K562 (cell line): Measurements from ENCODE around the gene MXRA7. TPM values are rescaled to one million over a fixed set of nuclear protein-coding genes. Genes with fewer than 3 reads are reported as not detected.
A peak's percentile ranks its signal among the peaks of the same experiment; 100 is the strongest.

Experiments used
- ETV1 ChIP-seq: fragments of 450-650 bp; conservative IDR thresholded peaks from 2 replicates; pipeline ENCODE4 v1.6.1; 2016; ENCODE audit warnings: missing genetic modification characterization, control low read depth, low read depth, missing compliant biosample characterization
- HCFC1 ChIP-seq: IDR thresholded peaks from 2 replicates; pipeline ENCODE4 v1.6.1; 2012; ENCODE audit warnings: low read depth, low read length, improper control_type of control experiment
- MECOM ChIP-seq: fragments of 250-450 bp; sonication (Bioruptor Pico); IDR thresholded peaks from 2 replicates; pipeline ENCODE4 v1.8.0; 2022; ENCODE audit warnings: inconsistent platforms
- POLR2G ChIP-seq: fragments of 200-400 bp; formaldehyde crosslinking; IDR thresholded peaks from 2 replicates; pipeline ENCODE4 v1.6.1; 2017; ENCODE audit warnings: low read depth, mild to moderate bottlenecking, antibody characterized with exemption, low read length, moderate library complexity
- PYGO2 ChIP-seq: fragments of 450-650 bp; IDR thresholded peaks from 2 replicates; pipeline ENCODE4 v1.6.1; 2016; ENCODE audit warnings: mild to moderate bottlenecking, missing genetic modification characterization, moderate library complexity, missing compliant biosample characterization
- SMARCB1 ChIP-seq: IDR thresholded peaks from 2 replicates; pipeline ENCODE4 v1.6.1; 2011; ENCODE audit warnings: improper control_type of control experiment, low read depth; ENCODE audit not compliant: insufficient read length
- SREBF2 ChIP-seq: sonication (generic); formaldehyde crosslinking; IDR thresholded peaks from 2 replicates; pipeline ENCODE4 v1.4.0; 2020; ENCODE audit warnings: mild to moderate bottlenecking, missing genetic modification reagents
- TAF15 ChIP-seq: fragments of 200-400 bp; formaldehyde crosslinking; IDR thresholded peaks from 2 replicates; pipeline ENCODE4 v1.6.1; 2017; ENCODE audit warnings: mild to moderate bottlenecking, low read depth, low read length, moderate library complexity
- TBP ChIP-seq: optimal IDR thresholded peaks from 2 replicates; pipeline ENCODE3; 2011; ENCODE audit warnings: low read depth, low read length, improper control_type of control experiment
- TEAD4 ChIP-seq, 2 experiments: sonication (generic) in 1 of 2; formaldehyde crosslinking in 1 of 2; IDR thresholded peaks; 2 replicates each; pipeline versions ENCODE4 v1.6.1 to v1.8.0; 2012 to 2022; ENCODE audit warnings: borderline replicate concordance in 1 of 2, inconsistent platforms in 1 of 2, low read length in 1 of 2, mild to moderate bottlenecking in 1 of 2, missing genetic modification reagents in 1 of 2
- polyA plus RNA-seq, 8 experiments: library from polyadenylated mRNA; depleted of rRNA in 4 of 8; stranded (reverse) in 5 of 8; unstranded in 3 of 8; fragments of >200 nt; fragmentation: Nextera tagmentation in 2 of 8; fragmentation: Illumina TruSeq in 1 of 8; extraction: Ambion mirVana in 2 of 8; extraction: Trizol in 1 of 8; gene quantifications; 2 replicates each; pipeline versions ENCODE4 v1.2.1 to v1.2.3, GENCODE V29; 2011 to 2014; ENCODE audit warnings: inconsistent platforms in 1 of 8, missing spikeins in 1 of 8
- total RNA-seq, 7 experiments: library from RNA; depleted of rRNA in 6 of 7; stranded (reverse); fragments of >200 nt in 6 of 7; fragmentation: Illumina TruSeq in 2 of 7; extraction: Trizol in 2 of 7; gene quantifications; 2 replicates each; pipeline versions ENCODE4 v1.2.1 to v1.2.3, GENCODE V29; 2011 to 2021; ENCODE audit warnings: low replicate concordance in 1 of 7
- TF ChIP-seq, protein P1 (sequence below): fragments of 450-650 bp; IDR thresholded peaks from 2 replicates; pipeline ENCODE4 v1.6.1; 2016; ENCODE audit warnings: mild to moderate bottlenecking
- TF ChIP-seq, protein P2 (sequence below): fragments of 450-650 bp; formaldehyde crosslinking; IDR thresholded peaks from 2 replicates; pipeline ENCODE4 v1.4.0; 2020; ENCODE audit warnings: mild to moderate bottlenecking, moderate library complexity
- TF ChIP-seq, protein P3 (sequence below): fragments of 450-650 bp; formaldehyde crosslinking; IDR thresholded peaks from 2 replicates; pipeline ENCODE4 v1.4.0; 2022; ENCODE audit warnings: missing genetic modification characterization
- TF ChIP-seq, protein P4 (sequence below): sonication (generic); formaldehyde crosslinking; IDR thresholded peaks from 2 replicates; pipeline ENCODE4 v1.8.1; 2023; ENCODE audit warnings: mild to moderate bottlenecking, missing genetic modification reagents
- TF ChIP-seq, protein P5 (sequence below): fragments of 450-650 bp; IDR thresholded peaks from one replicate; pipeline ENCODE4 v1.6.1; 2018; ENCODE audit warnings: mild to moderate bottlenecking, moderate library complexity; ENCODE audit not compliant: partially characterized antibody
- TF ChIP-seq, protein P6 (sequence below): fragments of 450-650 bp; formaldehyde crosslinking; IDR thresholded peaks from 2 replicates; pipeline ENCODE4 v1.4.0; 2022; ENCODE audit warnings: missing genetic modification characterization

MXRA7 gene
- total and polyA plus RNA-seq, 9 of the 15 experiments (the other 6 are each of a cell fraction or from before 2014, with no cell fraction given): 2.6 to 38.4 (median 14.3) TPM

DNA sequence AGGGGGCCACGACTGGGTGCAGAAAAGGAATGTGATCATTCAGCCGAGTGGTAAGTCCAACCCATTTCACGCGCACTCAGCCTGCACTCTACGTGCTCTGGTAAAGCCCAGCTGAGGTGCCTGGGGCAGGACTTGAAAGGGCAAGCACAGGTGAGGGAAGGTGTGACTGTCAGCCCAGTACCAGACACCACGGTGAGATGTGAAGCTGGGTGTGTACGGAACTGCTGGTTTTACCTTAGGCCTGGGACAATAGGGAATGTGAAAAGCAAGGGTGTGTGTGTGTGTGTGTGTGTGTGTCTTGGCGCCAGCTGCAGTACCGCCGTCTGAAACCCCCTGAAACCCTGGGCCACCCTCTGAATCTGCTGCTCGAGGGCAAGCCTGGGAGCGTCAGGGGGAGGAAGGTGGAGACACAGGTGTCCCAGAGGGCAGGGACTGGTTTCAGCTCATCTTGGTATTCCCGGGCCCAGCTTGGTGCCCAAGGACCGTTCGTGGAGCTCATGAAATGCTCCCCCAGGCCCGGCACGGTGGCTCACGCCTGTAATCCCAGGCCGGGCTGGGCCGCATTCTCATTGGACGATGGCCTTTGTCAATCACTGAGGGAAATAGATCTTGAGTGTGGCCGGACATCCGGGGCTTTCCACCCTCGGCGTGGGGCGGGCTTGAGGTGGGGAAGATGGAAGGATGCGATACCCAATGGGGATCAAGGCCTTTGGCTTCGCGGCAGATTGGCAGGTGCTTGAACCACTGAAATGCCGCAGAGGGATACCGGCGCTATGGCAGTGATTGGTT, 39.4 kb downstream of the MXRA7 start (continued):
- TF ChIP-seq, protein P1, sequence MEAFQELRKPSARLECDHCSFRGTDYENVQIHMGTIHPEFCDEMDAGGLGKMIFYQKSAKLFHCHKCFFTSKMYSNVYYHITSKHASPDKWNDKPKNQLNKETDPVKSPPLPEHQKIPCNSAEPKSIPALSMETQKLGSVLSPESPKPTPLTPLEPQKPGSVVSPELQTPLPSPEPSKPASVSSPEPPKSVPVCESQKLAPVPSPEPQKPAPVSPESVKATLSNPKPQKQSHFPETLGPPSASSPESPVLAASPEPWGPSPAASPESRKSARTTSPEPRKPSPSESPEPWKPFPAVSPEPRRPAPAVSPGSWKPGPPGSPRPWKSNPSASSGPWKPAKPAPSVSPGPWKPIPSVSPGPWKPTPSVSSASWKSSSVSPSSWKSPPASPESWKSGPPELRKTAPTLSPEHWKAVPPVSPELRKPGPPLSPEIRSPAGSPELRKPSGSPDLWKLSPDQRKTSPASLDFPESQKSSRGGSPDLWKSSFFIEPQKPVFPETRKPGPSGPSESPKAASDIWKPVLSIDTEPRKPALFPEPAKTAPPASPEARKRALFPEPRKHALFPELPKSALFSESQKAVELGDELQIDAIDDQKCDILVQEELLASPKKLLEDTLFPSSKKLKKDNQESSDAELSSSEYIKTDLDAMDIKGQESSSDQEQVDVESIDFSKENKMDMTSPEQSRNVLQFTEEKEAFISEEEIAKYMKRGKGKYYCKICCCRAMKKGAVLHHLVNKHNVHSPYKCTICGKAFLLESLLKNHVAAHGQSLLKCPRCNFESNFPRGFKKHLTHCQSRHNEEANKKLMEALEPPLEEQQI: no peak
- TF ChIP-seq TAF15: no peak
- no peak for TF ChIP-seq MECOM (CRISPR knock-in tag)
- no peak for TF ChIP-seq TBP
- TF ChIP-seq, protein P2, sequence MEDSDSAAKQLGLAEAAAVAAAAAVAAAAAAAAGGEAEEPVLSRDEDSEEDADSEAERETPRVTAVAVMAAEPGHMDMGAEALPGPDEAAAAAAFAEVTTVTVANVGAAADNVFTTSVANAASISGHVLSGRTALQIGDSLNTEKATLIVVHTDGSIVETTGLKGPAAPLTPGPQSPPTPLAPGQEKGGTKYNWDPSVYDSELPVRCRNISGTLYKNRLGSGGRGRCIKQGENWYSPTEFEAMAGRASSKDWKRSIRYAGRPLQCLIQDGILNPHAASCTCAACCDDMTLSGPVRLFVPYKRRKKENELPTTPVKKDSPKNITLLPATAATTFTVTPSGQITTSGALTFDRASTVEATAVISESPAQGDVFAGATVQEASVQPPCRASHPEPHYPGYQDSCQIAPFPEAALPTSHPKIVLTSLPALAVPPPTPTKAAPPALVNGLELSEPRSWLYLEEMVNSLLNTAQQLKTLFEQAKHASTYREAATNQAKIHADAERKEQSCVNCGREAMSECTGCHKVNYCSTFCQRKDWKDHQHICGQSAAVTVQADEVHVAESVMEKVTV: no peak
- TF ChIP-seq, protein P3, sequence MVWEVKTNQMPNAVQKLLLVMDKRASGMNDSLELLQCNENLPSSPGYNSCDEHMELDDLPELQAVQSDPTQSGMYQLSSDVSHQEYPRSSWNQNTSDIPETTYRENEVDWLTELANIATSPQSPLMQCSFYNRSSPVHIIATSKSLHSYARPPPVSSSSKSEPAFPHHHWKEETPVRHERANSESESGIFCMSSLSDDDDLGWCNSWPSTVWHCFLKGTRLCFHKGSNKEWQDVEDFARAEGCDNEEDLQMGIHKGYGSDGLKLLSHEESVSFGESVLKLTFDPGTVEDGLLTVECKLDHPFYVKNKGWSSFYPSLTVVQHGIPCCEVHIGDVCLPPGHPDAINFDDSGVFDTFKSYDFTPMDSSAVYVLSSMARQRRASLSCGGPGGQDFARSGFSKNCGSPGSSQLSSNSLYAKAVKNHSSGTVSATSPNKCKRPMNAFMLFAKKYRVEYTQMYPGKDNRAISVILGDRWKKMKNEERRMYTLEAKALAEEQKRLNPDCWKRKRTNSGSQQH (CRISPR knock-in tag): no peak
- TF ChIP-seq, protein P4, sequence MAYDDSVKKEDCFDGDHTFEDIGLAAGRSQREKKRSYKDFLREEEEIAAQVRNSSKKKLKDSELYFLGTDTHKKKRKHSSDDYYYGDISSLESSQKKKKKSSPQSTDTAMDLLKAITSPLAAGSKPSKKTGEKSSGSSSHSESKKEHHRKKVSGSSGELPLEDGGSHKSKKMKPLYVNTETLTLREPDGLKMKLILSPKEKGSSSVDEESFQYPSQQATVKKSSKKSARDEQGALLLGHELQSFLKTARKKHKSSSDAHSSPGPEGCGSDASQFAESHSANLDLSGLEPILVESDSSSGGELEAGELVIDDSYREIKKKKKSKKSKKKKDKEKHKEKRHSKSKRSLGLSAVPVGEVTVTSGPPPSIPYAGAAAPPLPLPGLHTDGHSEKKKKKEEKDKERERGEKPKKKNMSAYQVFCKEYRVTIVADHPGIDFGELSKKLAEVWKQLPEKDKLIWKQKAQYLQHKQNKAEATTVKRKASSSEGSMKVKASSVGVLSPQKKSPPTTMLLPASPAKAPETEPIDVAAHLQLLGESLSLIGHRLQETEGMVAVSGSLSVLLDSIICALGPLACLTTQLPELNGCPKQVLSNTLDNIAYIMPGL (CRISPR knock-in tag): no peak
- TF ChIP-seq ETV1: 0 out of 2 replicates have a peak, but pooled peaks have one; percentile 21
- TF ChIP-seq SREBF2 (CRISPR knock-in tag): no peak
- TF ChIP-seq POLR2G: peak; percentile 79
- TF ChIP-seq TEAD4 (IDR thresholded peaks at IDR 0.05; ENCODE audit: low read length): 0 out of 2 replicates have a peak, but pooled peaks have one; percentile 10
- no peak for TF ChIP-seq TEAD4 (CRISPR knock-in tag; IDR thresholded peaks at IDR 0.05; ENCODE audit: borderline replicate concordance)
- no peak for TF ChIP-seq PYGO2 (tag)
- no peak for TF ChIP-seq SMARCB1
- TF ChIP-seq HCFC1: no peak
- TF ChIP-seq, protein P5, sequence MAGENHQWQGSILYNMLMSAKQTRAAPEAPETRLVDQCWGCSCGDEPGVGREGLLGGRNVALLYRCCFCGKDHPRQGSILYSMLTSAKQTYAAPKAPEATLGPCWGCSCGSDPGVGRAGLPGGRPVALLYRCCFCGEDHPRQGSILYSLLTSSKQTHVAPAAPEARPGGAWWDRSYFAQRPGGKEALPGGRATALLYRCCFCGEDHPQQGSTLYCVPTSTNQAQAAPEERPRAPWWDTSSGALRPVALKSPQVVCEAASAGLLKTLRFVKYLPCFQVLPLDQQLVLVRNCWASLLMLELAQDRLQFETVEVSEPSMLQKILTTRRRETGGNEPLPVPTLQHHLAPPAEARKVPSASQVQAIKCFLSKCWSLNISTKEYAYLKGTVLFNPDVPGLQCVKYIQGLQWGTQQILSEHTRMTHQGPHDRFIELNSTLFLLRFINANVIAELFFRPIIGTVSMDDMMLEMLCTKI: no peak
- TF ChIP-seq, protein P6, sequence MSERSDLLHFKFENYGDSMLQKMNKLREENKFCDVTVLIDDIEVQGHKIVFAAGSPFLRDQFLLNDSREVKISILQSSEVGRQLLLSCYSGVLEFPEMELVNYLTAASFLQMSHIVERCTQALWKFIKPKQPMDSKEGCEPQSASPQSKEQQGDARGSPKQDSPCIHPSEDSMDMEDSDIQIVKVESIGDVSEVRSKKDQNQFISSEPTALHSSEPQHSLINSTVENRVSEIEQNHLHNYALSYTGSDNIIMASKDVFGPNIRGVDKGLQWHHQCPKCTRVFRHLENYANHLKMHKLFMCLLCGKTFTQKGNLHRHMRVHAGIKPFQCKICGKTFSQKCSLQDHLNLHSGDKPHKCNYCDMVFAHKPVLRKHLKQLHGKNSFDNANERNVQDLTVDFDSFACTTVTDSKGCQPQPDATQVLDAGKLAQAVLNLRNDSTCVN: no peak
